ENCODE results near the gene CAPN5.
"Not testable (repeated sequence)": the region's sequence is repeated elsewhere in the genome, so short reads cannot be mapped to it uniquely, and the experiment has no call there.

CAPN5 gene

DNA sequence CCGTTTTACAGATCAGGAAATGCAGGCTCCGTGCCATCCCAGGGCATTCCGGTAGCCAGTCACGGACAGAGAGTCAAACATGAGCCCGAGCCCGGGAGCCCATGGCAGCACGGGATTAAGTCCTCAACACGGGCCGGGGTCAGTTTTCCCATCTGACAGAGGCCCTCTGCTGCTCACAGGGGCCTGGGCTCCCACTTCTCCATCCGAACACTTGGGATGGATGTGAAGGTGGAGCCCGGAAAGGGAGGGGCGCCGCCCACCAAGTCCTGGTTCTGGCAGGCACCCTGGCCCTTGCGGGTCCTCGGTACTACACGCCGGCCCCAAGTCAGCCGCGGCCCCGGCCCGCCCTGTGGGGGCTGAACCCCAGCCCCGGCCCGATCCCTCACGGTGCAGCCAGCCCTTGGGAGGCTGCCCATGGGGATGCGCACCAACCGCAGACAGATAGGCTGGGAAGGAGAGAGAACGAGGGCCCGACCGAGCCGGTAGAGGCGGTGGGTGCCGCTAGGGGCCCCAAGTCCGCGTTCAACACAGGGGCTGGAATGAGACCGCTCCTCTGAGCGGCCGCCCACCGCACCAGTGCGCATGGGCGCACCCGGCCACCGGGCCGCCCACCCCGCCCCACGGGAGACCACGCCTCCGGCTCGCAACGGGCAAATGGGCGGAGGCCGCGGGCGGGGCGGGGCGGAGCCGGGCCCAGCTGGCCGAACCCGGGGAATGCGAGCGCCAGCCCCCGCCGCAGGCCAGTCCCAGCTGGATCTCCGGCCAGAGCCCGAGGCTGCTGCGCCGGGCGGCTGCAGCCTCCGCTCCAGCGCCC, at the start of gene CAPN5:
Gene CAPN5 (plus strand): TSS at position 743 of the 814 bp plus-strand sequence. CDS start 17,916 bp downstream, outside the sequence.
- peak; percentile 90 for DNase-seq (ENCODE audit: low read depth)

DNA sequence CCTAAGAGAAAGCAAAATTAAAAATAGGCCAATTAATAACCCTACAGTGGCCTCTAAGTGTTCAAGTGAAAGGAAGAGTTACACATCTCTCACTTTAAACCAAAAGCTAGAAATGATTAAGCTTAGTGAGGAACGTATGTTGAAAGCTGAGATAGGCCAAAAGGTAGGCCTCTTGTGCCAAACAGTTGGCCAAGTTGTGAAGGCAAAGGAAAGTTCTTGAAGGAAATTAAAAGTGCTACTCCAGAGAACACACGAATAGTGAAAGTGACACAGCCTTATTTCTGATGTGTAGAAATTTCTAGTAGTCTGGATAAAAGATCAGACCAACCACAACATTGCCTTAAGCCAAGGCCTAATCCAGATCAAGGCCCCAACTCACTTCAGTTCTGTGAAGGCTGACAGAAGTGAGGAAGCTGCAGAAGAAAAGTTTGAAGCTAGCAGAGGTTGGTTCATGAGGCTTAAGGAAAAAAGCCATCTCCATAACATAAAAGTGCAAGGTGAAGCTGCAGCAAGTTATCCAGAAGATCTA, 48.3 kb upstream of the CAPN5 start:
- not testable (repeated sequence) for DNase-seq (ENCODE audit: low read depth)

DNA sequence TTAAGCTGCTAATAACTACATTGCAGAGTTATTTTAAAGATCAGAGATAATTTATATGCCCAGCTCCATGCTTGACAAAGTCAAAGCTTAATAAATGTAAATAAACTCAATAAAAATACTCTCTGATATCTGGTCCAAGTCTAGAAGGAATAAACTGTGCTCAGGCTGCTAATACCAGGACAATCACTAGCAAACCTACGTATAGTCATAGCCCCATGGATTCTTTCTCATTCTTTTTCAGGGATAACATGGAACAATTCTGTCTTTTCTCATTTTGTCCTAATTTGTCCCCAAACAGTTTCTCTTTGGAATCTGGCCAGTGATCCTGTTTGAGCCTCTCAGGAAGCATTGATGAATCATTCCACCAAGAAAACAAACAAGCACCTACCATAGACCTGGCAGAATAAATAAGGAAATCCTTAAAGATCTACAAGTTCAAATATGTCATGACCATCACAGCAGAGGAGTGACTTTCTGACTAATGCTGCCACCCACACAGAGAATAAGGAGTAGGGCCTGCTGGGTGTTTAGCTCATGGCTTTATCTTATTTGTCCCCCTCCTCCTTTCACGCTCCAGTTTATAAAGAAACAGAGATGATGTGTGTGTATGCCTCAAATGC, 46.7 kb upstream of the CAPN5 start:
- no peak for DNase-seq (ENCODE audit: low read depth)

DNA sequence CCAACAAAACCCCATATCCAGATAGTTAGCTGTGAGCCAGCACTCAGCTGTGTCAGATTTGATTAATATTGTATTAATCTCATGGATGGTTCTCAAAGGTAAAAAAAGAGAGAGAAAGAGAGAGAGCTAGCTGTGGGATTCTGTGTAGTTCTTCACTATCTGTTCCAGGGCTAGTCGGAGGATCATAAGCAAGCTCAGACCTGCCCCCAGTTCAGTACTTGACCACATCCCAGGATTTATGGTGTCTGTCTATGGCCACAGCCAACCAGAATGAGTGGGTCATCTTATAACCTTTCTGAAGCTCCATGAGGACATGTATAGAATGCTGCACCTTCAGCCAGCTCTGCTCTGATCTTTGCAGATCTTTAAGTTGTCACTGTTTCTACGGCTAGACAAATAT, 46.0 kb upstream of the CAPN5 start:
- no peak for DNase-seq (ENCODE audit: low read depth)

DNA sequence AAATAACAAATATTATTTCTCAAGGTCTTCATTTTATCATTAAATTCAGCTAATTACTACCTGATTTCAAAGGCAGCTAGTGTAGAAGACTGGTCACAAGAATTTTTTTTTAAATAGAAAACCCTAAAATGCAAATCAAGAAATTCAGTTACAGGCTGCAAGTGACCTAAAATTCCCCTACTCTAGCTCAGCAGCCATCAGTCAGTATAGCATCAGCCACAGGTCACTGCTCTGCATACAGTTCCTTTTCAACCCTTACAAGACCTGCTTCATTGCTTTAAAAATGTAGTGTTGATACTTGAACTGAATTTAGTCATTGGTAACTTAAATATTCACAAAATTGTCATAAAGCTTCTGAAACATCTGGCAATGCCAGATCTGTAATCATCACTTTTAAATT, 42.0 kb upstream of the CAPN5 start:
- DNase-seq (ENCODE audit: low read depth), result no peak

DNA sequence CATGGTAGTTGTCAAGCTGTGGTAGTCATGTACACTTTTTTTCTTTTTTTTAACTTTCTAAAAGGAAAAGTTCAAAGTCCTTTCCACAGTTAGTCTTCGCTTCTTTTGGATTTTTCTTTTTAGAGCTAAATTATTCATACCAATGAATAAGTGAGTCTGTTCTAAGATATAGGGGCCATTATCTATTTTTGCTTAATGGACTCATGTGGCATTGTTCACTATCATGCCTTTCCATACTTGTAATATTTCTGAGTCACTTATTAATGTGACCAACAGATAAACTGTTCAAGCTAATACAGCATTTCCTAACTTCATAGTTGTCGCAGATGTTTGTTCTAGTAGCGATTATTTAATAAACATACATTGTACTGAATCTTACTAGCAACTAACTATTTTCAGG, 40.5 kb upstream of the CAPN5 start:
- DNase-seq (ENCODE audit: low read depth), result no peak

DNA sequence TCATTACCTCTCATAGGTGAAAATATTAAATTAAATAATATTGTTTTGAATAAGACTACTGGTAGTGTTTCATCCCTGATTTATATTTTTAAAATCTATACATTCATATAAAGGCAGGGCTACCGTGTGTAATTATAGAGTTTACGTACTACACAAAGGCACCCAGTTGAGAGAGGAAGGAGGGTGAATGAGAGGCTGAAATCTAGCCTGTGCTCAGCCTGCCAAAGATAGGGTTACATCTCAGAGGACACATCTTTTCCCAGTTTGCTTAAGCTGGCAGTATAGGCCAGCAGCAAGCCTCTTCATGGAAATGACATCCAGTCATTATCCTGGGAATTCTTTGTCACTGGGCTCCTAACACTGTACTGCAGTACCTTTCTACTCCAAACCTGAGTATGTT, 40.0 kb upstream of the CAPN5 start:
- DNase-seq (ENCODE audit: low read depth), result no peak

DNA sequence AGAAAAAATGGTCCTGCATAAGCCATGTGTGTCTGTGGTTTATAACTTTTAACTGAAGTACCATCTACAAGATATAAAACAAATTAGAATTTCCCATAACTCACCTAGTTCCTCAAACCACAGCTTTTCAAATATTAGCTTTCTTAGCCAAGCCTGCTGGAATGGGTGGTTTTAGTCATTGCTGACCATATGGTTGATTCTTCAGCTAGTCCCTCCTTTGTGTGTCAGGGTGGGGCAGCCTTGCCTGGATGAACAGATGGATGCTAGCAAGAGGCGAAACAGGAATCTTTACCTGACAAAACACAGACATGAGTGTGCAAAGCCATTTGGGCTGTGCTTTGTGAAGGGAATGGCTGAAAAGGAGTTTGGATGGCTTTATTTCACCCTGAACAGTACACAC, 39.5 kb upstream of the CAPN5 start:
- no peak for DNase-seq (ENCODE audit: low read depth)

DNA sequence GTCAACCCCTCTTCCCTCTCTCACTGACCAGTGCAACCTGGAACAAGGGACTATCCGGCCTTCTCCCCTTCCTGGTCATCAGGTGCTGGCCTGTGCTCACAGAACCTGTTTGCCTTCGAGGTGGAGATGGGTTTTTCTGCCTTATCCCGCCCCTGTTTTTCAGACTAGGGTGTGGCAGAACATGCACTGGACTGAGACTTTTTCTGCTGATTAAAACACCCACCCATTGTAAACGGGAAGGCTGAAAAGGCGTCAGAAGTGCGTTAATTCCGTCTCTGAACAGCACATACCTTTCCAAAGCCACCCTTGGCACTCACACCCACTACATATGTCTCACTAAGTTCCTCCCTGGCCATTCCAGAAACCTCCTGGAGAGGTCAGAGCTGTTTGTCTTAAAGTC, 36.9 kb upstream of the CAPN5 start:
- no peak for DNase-seq (ENCODE audit: low read depth)

DNA sequence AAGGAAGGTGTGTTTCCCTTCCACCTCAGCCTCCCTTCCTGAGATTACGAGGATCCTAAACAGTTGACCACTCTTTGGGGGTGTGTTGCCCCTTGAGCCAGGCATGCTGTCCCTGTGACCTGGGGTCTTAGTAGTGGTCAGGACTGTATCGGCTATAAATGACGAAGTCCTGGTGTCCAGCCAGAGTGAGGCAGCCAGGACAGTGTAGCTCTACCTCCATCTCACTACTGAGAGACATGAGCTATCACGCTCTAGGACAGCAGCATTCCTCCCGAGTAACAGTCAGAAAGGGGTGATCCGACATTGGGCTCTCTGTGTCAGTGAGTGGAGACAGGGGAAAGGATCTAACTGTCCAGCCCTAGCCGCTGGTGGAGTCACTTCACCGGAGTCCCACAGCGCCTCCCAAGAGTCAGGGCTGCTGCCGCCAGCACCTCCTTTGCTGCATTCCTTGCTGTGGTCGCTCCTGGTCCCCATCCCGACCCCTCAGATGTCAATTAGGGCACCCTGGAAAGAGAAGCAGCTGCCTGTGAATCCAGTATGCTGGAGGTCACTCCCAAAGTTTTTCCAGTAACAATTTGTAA, 35.8 kb upstream of the CAPN5 start:
- no peak for DNase-seq (ENCODE audit: low read depth)

DNA sequence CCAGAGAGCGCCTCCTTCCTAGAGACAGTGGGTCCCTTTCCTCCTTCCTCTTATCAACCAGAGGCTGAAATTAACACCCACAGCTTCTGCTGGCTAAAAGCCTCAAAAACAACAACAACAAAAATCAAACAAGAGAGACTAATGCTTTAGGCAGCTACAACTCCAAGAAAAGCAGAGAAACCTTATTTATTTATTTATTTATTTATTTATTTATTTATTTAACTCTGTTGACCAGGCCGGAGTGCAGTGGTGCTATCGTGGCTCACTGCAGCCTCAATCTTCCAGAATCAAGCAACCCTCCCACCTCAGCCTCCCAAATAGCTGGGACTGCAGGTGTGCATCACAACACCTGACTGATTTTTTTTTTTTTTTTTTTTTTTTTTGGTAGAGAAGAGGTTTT, 35.2 kb upstream of the CAPN5 start:
- DNase-seq (ENCODE audit: low read depth), result no peak

DNA sequence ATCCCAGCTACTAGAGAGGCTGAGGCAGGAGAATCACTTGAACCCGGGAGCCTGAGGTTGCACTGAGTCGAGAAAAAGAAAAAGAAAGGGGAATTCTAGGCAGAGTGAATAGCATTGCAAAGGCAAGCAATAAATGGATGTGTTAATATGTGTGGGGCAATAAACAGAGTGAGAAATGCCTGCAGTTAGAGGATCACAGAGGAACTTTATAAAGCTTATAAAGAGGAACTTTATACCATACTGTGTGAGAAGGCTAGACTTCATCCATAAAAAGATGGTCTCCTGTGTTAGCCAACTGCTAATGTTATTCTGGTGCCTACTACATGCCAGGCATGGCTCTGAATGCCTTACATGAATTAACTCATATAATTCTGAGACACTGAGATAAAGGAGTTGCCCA, 31.7 kb upstream of the CAPN5 start:
- DNase-seq (ENCODE audit: low read depth), result no peak

DNA sequence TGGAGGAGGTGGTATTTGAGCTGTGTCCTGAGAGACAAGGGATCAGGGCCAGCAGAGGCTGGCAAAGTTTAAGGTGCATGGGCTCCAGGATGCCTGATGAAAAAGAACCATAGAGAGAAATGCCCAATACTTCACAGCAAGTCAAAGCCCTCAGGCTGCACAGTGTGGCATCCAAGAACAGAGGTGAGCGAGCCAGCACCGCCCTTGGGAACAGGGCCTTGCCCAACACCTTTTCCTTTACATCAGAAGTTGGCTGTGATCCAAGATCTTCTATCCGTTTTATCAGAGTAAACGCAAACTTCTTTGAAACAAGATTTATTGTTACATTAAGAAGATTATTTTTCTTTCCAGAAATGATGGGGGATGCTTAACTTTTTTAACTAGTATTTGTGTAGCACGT, 31.2 kb upstream of the CAPN5 start:
- no peak for DNase-seq (ENCODE audit: low read depth)

DNA sequence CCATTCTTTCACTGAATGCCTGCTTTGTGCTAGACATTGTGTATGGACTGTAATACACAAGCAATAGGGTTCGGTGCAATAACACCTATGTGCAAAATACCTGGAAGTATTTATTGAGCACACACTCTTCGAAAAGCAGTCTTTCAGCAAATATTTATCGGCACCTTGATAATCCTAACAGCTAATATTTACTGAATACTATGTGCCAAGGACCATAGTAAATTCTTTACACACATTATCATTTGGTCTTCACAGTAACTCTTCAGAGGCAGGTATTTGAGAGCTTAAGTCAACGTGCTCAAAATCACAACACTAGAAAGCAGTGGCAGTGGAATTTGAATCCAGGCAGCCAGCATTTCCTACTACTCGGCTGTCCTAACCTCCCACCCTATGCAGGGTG, 30.4 kb upstream of the CAPN5 start:
- no peak for DNase-seq (ENCODE audit: low read depth)

DNA sequence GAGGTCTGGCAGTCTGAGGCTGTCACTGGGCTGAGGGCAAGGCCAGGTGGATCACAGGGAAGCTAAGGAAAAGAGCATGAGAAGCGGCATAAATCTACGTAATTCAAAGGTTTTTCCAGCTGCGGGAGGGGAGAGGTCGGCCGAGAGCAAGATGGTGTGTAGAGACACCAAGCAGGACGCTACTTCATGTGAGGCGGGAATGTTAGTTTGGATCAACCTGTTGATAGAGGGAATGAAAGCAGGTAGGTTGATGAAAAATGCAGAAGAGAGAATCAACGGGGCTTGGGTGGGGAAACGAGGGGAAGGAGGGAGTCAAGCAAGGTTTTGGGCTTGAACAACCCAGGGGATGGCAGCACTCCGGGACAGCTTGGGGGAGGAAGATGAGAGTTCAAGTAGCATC, 29.7 kb upstream of the CAPN5 start:
- DNase-seq (ENCODE audit: low read depth), result no peak

DNA sequence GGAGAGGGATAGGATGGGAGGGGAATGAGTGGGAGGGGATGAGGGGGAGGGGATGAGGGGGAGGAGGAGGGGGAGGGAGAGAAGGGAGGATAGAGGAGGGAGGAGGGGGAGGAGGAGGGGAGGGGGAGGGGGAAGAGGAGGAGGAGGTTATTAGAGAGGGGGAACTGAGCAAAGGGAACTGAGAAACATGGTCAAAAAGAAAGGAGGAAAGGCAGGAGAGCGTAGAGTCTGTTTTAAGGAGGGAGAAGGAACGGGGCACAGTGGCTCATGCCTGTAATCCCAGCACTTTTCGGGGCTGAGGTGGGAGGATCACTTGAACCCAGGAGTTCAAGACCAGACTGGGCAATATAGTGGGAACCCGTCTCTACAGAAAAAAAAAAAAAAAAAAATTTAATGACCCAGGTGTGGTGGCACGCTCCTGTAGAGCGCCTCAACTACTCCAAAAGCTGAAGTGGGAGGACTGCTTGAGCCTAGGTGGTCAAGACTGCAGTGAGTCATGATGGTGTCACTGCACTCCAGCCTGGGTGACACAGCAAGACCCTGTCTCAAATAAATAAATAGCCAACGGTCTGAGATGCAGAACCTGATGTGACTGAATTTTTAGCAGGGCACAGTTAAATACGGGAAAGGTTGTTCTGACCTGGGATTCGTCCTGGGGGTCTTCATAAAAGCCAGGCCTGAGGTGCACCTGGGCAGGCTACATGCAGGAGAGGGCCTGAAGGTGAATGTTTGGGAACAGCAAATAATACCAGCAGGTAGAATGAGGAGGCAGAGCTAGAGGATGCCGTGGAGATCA, 28.5 kb upstream of the CAPN5 start:
- DNase-seq (ENCODE audit: low read depth), result no peak

DNA sequence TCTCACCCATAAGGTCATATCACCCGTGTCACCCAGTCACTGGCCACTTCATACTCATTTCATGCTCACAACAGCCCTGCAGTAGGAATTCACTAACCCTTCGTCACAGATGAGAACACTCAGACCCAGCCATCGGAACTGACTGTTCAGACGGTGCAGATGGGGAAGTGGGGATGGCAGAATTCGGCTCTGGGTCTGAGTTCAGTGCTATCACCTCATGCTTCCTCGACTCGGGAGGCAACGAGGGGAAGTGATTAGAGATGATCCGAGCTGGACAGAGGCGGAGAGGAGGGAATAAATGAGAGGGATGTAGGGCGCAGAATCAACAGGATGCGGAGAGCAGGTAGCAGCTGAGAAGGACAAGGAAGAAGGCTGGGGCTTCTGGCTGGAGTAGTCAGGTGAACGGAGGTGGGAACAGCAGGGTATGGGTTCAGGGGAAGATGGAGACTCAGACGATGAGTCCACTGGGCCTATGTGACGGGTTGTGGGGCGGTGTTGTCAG, 27.9 kb upstream of the CAPN5 start:
- DNase-seq (ENCODE audit: low read depth), result no peak

DNA sequence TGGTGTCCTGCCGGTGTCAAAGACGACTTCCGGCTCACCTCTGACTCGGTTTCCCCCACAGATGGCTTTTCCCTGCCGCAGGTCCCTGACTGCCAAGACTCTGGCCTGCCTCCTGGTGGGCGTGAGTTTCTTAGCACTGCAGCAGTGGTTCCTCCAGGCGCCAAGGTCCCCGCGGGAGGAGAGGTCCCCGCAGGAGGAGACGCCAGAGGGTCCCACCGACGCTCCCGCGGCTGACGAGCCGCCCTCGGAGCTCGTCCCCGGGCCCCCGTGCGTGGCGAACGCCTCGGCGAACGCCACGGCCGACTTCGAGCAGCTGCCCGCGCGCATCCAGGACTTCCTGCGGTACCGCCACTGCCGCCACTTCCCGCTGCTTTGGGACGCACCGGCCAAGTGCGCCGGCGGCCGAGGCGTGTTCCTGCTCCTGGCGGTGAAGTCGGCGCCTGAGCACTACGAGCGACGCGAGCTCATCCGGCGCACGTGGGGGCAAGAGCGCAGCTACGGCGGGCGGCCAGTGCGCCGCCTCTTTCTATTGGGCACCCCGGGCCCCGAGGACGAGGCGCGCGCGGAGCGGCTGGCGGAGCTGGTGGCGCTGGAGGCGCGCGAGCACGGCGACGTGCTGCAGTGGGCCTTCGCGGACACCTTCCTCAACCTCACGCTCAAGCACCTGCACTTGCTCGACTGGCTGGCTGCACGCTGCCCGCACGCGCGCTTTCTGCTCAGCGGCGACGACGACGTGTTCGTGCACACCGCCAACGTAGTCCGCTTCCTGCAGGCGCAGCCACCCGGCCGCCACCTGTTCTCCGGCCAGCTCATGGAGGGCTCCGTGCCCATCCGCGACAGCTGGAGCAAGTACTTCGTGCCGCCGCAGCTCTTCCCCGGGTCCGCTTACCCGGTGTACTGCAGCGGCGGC, 27.0 kb upstream of the CAPN5 start:
- DNase-seq (ENCODE audit: low read depth), result peak; percentile 34

DNA sequence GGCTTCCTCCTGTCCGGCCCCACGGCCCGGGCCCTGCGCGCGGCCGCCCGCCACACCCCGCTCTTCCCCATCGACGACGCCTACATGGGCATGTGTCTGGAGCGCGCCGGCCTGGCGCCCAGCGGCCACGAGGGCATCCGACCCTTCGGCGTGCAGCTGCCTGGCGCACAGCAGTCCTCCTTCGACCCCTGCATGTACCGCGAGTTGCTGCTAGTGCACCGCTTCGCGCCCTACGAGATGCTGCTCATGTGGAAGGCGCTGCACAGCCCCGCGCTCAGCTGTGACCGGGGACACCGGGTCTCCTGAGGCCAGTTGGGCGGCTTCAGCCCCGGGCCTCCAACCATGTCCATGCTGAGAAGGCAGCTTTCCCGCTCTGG, 26.4 kb upstream of the CAPN5 start:
- DNase-seq (ENCODE audit: low read depth), result no peak

DNA sequence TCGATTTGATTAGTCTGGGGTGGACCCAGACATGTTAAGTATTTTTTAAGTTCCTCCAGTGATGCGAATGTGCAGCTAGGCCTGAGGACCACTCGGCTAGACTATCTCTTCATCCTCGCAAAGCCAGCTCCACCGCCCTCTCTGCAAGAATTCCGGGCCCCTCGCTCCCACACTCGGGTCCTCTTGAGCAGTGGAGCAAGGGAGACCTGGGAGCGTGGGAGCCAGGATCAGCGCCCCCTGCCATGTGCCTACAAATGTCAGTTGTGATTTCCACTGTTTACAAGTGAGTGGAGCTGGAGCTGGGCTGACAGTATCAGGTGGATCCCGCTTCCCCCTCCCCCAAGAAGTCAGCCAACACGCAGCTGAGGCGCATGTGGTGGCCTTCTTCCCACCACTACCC, 25.9 kb upstream of the CAPN5 start:
- DNase-seq (ENCODE audit: low read depth), result no peak

DNA sequence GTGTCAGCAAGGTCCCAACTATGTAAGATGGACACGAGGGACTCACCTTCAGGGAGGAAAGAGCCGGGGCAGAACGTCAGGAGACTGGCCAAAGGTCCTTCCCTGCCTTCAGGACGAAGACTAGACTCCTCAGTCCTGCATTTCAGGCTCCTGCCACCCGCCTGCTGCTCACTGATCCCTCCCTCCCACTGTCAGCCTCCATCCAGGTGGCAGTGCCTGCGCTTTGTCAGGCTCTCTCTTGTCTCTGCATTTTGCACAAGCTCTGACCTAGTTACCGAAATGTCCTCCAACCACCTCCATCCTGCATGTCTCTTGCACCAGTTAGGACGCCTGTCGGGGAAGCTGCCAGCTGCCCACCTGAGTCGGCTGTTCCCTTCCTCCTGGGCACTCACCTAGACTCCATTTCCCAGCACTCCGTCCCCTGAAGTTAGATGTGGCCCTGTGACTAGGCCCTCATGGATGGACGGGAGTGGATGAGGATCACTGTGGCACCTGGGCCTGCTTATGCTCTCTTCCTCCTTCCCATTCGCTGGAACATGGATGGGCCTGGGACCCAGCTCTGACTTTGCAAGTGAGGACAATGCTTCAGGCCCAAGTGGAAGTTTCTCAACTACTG, 24.6 kb upstream of the CAPN5 start:
- no peak for DNase-seq (ENCODE audit: low read depth)

Data from activated T-cell treated with anti-CD3 and anti-CD28 coated beads for 48 hours (primary cell).